Measurements from ENCODE around the gene MYO15A.

MYO15A gene

GRCh38 chr17:18185391-18185790 lies 76.8 kb downstream of the MYO15A start:
- no CpG with 5 or more reads among the region's 3 CpGs for WGBS (ENCODE audit: insufficient coverage, insufficient read length)
- Histone ChIP-seq H3K27me3 (ENCODE audit: control insufficient read depth, insufficient read depth, low read length) (no peaks in the 10 kb centered on the region), H3K4me3 (ENCODE audit: low read length) (no peak overlapping the region; the same call in 1 of the 2 replicates), H3K36me3 (ENCODE audit: control insufficient read depth, insufficient read depth, low read length) (no peaks in the 10 kb centered on the region; the same call in 1 of the 2 replicates), H3K27ac (ENCODE audit: low read length) (no peak overlapping the region), H3K9me3 (ENCODE audit: control insufficient read depth, insufficient read depth, low read length) (no peaks in the 10 kb centered on the region), H3K4me1 (ENCODE audit: control insufficient read depth, insufficient read depth, low read length) (peaks cover 6% of the 10 kb centered on the region)
- DNase-seq (ENCODE audit: low read depth, low spot score), result no peak

GRCh38 chr17:18185832-18186626 lies 77.5 kb downstream of the MYO15A start:
- H3K9me3 ChIP-seq (ENCODE audit: control insufficient read depth, insufficient read depth, low read length), result no peaks in the 10 kb centered on the region
- no peak overlapping the region for H3K27ac ChIP-seq (ENCODE audit: low read length)
- peaks cover 6% of the 10 kb centered on the region for H3K4me1 ChIP-seq (ENCODE audit: control insufficient read depth, insufficient read depth, low read length)
- H3K36me3 ChIP-seq (ENCODE audit: control insufficient read depth, insufficient read depth, low read length), result no peaks in the 10 kb centered on the region; the same call in 1 of the 2 replicates
- no peaks in the 10 kb centered on the region for H3K27me3 ChIP-seq (ENCODE audit: control insufficient read depth, insufficient read depth, low read length)
- H3K4me3 ChIP-seq (ENCODE audit: low read length), result no peak overlapping the region; the same call in 1 of the 2 replicates
- WGBS (ENCODE audit: insufficient coverage, insufficient read length), result no CpG with 5 or more reads among the region's 10 CpGs
- no peak for DNase-seq (ENCODE audit: low read depth, low spot score)

- Histone ChIP-seq H3K36me3 (ENCODE audit: control insufficient read depth, insufficient read depth, low read length) (no peaks in the 10 kb centered on the region; the same call in 1 of the 2 replicates), H3K4me3 (ENCODE audit: low read length) (no peak overlapping the region), H3K4me1 (ENCODE audit: control insufficient read depth, insufficient read depth, low read length) (peaks cover 6% of the 10 kb centered on the region), H3K9me3 (ENCODE audit: control insufficient read depth, insufficient read depth, low read length) (no peaks in the 10 kb centered on the region), H3K27ac (ENCODE audit: low read length) (no peak overlapping the region), H3K27me3 (ENCODE audit: control insufficient read depth, insufficient read depth, low read length) (no peaks in the 10 kb centered on the region)
- DNase-seq (ENCODE audit: low read depth, low spot score), result no peak
- no CpG with 5 or more reads among the region's 1 CpG for WGBS (ENCODE audit: insufficient coverage, insufficient read length)
Observed at GRCh38 chr17:18186627-18186982, 78.0 kb downstream of the MYO15A start.

GRCh38 chr17:18187226-18187625 lies 78.7 kb downstream of the MYO15A start:
- H3K9me3 ChIP-seq (ENCODE audit: control insufficient read depth, insufficient read depth, low read length), result no peaks in the 10 kb centered on the region
- no peaks in the 10 kb centered on the region for H3K27me3 ChIP-seq (ENCODE audit: control insufficient read depth, insufficient read depth, low read length)
- no peak for DNase-seq (ENCODE audit: low read depth, low spot score)
- no peaks in the 10 kb centered on the region; the same call in 1 of the 2 replicates for H3K36me3 ChIP-seq (ENCODE audit: control insufficient read depth, insufficient read depth, low read length)
- H3K4me1 ChIP-seq (ENCODE audit: control insufficient read depth, insufficient read depth, low read length), result peaks cover 6% of the 10 kb centered on the region
- no CpG with 5 or more reads among the region's 2 CpGs for WGBS (ENCODE audit: insufficient coverage, insufficient read length)
- H3K27ac ChIP-seq (ENCODE audit: low read length), result no peak overlapping the region
- H3K4me3 ChIP-seq (ENCODE audit: low read length), result no peak overlapping the region

- H3K4me3 ChIP-seq (ENCODE audit: low read length), result no peak overlapping the region
- H3K9me3 ChIP-seq (ENCODE audit: control insufficient read depth, insufficient read depth, low read length), result no peaks in the 10 kb centered on the region
- peaks cover 6% of the 10 kb centered on the region for H3K4me1 ChIP-seq (ENCODE audit: control insufficient read depth, insufficient read depth, low read length)
- no CpG with 5 or more reads among the region's 9 CpGs for WGBS (ENCODE audit: insufficient coverage, insufficient read length)
- no peaks in the 10 kb centered on the region; the same call in 1 of the 2 replicates for H3K36me3 ChIP-seq (ENCODE audit: control insufficient read depth, insufficient read depth, low read length)
- DNase-seq (ENCODE audit: low read depth, low spot score), result no peak
- no peaks in the 10 kb centered on the region for H3K27me3 ChIP-seq (ENCODE audit: control insufficient read depth, insufficient read depth, low read length)
- no peak overlapping the region for H3K27ac ChIP-seq (ENCODE audit: low read length)
Observed at GRCh38 chr17:18187821-18188761, 79.5 kb downstream of the MYO15A start.

GRCh38 chr17:18190628-18191235 lies 82.2 kb downstream of the MYO15A start:
- Histone ChIP-seq H3K9me3 (ENCODE audit: control insufficient read depth, insufficient read depth, low read length) (no peaks in the 10 kb centered on the region), H3K4me3 (ENCODE audit: low read length) (no peak overlapping the region), H3K4me1 (ENCODE audit: control insufficient read depth, insufficient read depth, low read length) (peaks cover 6% of the 10 kb centered on the region), H3K27me3 (ENCODE audit: control insufficient read depth, insufficient read depth, low read length) (no peaks in the 10 kb centered on the region), H3K36me3 (ENCODE audit: control insufficient read depth, insufficient read depth, low read length) (no peaks in the 10 kb centered on the region; the same call in 1 of the 2 replicates), H3K27ac (ENCODE audit: low read length) (no peak overlapping the region)
- no CpG with 5 or more reads among the region's 3 CpGs for WGBS (ENCODE audit: insufficient coverage, insufficient read length)
- DNase-seq (ENCODE audit: low read depth, low spot score), result no peak

GRCh38 chr17:18191236-18191667 lies 82.7 kb downstream of the MYO15A start:
- no peaks in the 10 kb centered on the region for H3K9me3 ChIP-seq (ENCODE audit: control insufficient read depth, insufficient read depth, low read length)
- WGBS (ENCODE audit: insufficient coverage, insufficient read length), result no CpG with 5 or more reads among the region's 3 CpGs
- H3K27ac ChIP-seq (ENCODE audit: low read length), result no peak overlapping the region
- H3K4me3 ChIP-seq (ENCODE audit: low read length), result no peak overlapping the region
- 0 out of 2 replicates have a peak, but pooled peaks cover 2% of the 10 kb centered on the region for H3K4me1 ChIP-seq (ENCODE audit: control insufficient read depth, insufficient read depth, low read length)
- H3K27me3 ChIP-seq (ENCODE audit: control insufficient read depth, insufficient read depth, low read length), result no peaks in the 10 kb centered on the region
- no peak for DNase-seq (ENCODE audit: low read depth, low spot score)
- peaks cover 2% of the 10 kb centered on the region; the same call in 1 of the 2 replicates for H3K36me3 ChIP-seq (ENCODE audit: control insufficient read depth, insufficient read depth, low read length)

GRCh38 chr17:18191967-18192366 lies 83.4 kb downstream of the MYO15A start:
- Histone ChIP-seq H3K4me1 (ENCODE audit: control insufficient read depth, insufficient read depth, low read length) (0 out of 2 replicates have a peak, but pooled peaks cover 2% of the 10 kb centered on the region), H3K36me3 (ENCODE audit: control insufficient read depth, insufficient read depth, low read length) (peaks cover 3% of the 10 kb centered on the region; the same call in 1 of the 2 replicates)
- no peak for DNase-seq (ENCODE audit: low read depth, low spot score)

GRCh38 chr17:18194394-18194793 lies 85.8 kb downstream of the MYO15A start:
- Histone ChIP-seq H3K36me3 (ENCODE audit: control insufficient read depth, insufficient read depth, low read length) (peaks cover 20% of the 10 kb centered on the region), H3K9me3 (ENCODE audit: control insufficient read depth, insufficient read depth, low read length) (no peaks in the 10 kb centered on the region), H3K27me3 (ENCODE audit: control insufficient read depth, insufficient read depth, low read length) (no peaks in the 10 kb centered on the region), H3K4me1 (ENCODE audit: control insufficient read depth, insufficient read depth, low read length) (no peaks in the 10 kb centered on the region), H3K4me3 (ENCODE audit: low read length) (no peak overlapping the region), H3K27ac (ENCODE audit: low read length) (no peak overlapping the region)
- no CpG with 5 or more reads among the region's 4 CpGs for WGBS (ENCODE audit: insufficient coverage, insufficient read length)
- no peak for DNase-seq (ENCODE audit: low read depth, low spot score)

More at GRCh38 chr17:18191967-18192366, 83.4 kb downstream of the MYO15A start:
- no CpG with 5 or more reads among the region's 2 CpGs for WGBS (ENCODE audit: insufficient coverage, insufficient read length)
- no peak overlapping the region for H3K4me3 ChIP-seq (ENCODE audit: low read length)
- H3K27me3 ChIP-seq (ENCODE audit: control insufficient read depth, insufficient read depth, low read length), result no peaks in the 10 kb centered on the region
- H3K27ac ChIP-seq (ENCODE audit: low read length), result no peak overlapping the region
- H3K9me3 ChIP-seq (ENCODE audit: control insufficient read depth, insufficient read depth, low read length), result no peaks in the 10 kb centered on the region

GRCh38 chr17:18194804-18195203 lies 86.2 kb downstream of the MYO15A start:
- Histone ChIP-seq H3K27ac (ENCODE audit: low read length) (no peak overlapping the region), H3K4me3 (ENCODE audit: low read length) (no peak overlapping the region), H3K36me3 (ENCODE audit: control insufficient read depth, insufficient read depth, low read length) (peaks cover 22% of the 10 kb centered on the region), H3K4me1 (ENCODE audit: control insufficient read depth, insufficient read depth, low read length) (no peaks in the 10 kb centered on the region), H3K9me3 (ENCODE audit: control insufficient read depth, insufficient read depth, low read length) (no peaks in the 10 kb centered on the region), H3K27me3 (ENCODE audit: control insufficient read depth, insufficient read depth, low read length) (no peaks in the 10 kb centered on the region)
- no peak for DNase-seq (ENCODE audit: low read depth, low spot score)
- no CpG with 5 or more reads among the region's 4 CpGs for WGBS (ENCODE audit: insufficient coverage, insufficient read length)
